Hepatocyte (in vitro differentiated cells): ENCODE results near the gene WEE2. TPM values are rescaled to one million over a fixed set of nuclear protein-coding genes. Genes with fewer than 3 reads are reported as not detected.

ENCODE experiments used
- DNase-seq: peaks from one replicate; pipeline ENCODE4 v3.0.0-alpha.2; 2016; ENCODE audit warnings: low spot score
- H2AFZ ChIP-seq: fragments of 200-600 bp; sonication (generic); 2 replicates; pipeline ENCODE4 v1.6.0; 2016; ENCODE audit warnings: antibody characterized with exemption, mild to moderate bottlenecking
- H3K27ac ChIP-seq: fragments of 200-600 bp; sonication (generic); 2 replicates; pipeline ENCODE4 v1.5.1; 2016; ENCODE audit warnings: mild to moderate bottlenecking
- H3K27me3 ChIP-seq: fragments of 200-600 bp; sonication (generic); 2 replicates; pipeline ENCODE4 v1.6.1; 2016
- H3K36me3 ChIP-seq: fragments of 200-600 bp; sonication (generic); replicated peaks from 2 replicates; pipeline ENCODE4 v1.5.1; 2016; ENCODE audit warnings: low read depth; ENCODE audit not compliant: insufficient read depth
- H3K4me1 ChIP-seq: fragments of 200-600 bp; sonication (generic); 2 replicates; pipeline ENCODE4 v1.5.1; 2016; ENCODE audit warnings: mild to moderate bottlenecking, moderate library complexity; ENCODE audit not compliant: insufficient read depth
- H3K4me2 ChIP-seq: fragments of 200-600 bp; sonication (generic); 2 replicates; pipeline ENCODE4 v1.6.0; 2016
- H3K4me3 ChIP-seq: fragments of 200-600 bp; sonication (generic); 2 replicates; pipeline ENCODE4 v1.5.1; 2016; ENCODE audit warnings: mild to moderate bottlenecking
- H3K79me2 ChIP-seq: fragments of 200-600 bp; sonication (generic); 2 replicates; pipeline ENCODE4 v1.6.0; 2017; ENCODE audit warnings: mild to moderate bottlenecking
- H3K9me2 ChIP-seq: fragments of 200-600 bp; sonication (generic); replicated peaks from 2 replicates; pipeline ENCODE4 v1.6.0; 2017; ENCODE audit warnings: mild to moderate bottlenecking; ENCODE audit not compliant: insufficient read depth
- H3K9me3 ChIP-seq: fragments of 200-600 bp; sonication (generic); 2 replicates; pipeline ENCODE4 v1.5.1; 2016; ENCODE audit warnings: low read depth, mild to moderate bottlenecking
- H4K20me1 ChIP-seq: fragments of 200-600 bp; sonication (generic); 2 replicates; pipeline ENCODE4 v1.6.0; 2016; ENCODE audit warnings: mild to moderate bottlenecking; ENCODE audit not compliant: insufficient read depth, poor library complexity, severe bottlenecking
- CTCF ChIP-seq: fragments of 200-600 bp; sonication (generic); IDR thresholded peaks from 2 replicates; pipeline ENCODE4 v1.5.1; 2016; ENCODE audit warnings: antibody characterized with exemption, mild to moderate bottlenecking; ENCODE audit not compliant: poor library complexity
- EZH2 ChIP-seq: fragments of 200-600 bp; sonication (generic); IDR thresholded peaks from 2 replicates; pipeline ENCODE4 v1.6.1; 2016; ENCODE audit warnings: antibody characterized with exemption, mild to moderate bottlenecking, borderline replicate concordance
- EZH2phosphoT487 ChIP-seq: fragments of 200-600 bp; sonication (generic); IDR thresholded peaks from one replicate; pipeline ENCODE4 v1.6.1; 2018; ENCODE audit warnings: antibody characterized with exemption, mild to moderate bottlenecking, low read depth, moderate library complexity; ENCODE audit not compliant: unreplicated experiment, severe bottlenecking
- WGBS: methylation state at CpG from one replicate; pipeline ENCODE4 v1.1.6; 2016; ENCODE audit warnings: low lambda C conversion rate; ENCODE audit errors: missing lambda C conversion rate; 5-methylcytosine and 5-hydroxymethylcytosine counted together
- polyA plus RNA-seq: library from polyadenylated mRNA; unstranded; fragments of >200 nt; fragmentation: Nextera tagmentation; extraction: Ambion mirVana; gene quantifications from 2 replicates; pipeline ENCODE4 v1.2.1, GENCODE V29; 2016
- total RNA-seq: library from RNA; depleted of rRNA; stranded (reverse); fragments of >200 nt; gene quantifications from 2 replicates; pipeline ENCODE4 v1.2.3, GENCODE V29; 2014

WEE2 gene
- total and polyA plus RNA-seq, 2 experiments from 2014 or later = 0.89 to 3.6 TPM

GRCh38 chr7:141685285-141686023 lies 22.7 kb upstream of the WEE2 start:
- Histone ChIP-seq H3K36me3 (no peaks in the 10 kb centered on the region), H3K4me2 (no peak overlapping the region), H3K9me2 (no peaks in the 10 kb centered on the region), H2AFZ (no peak overlapping the region), H3K27me3 (no peaks in the 10 kb centered on the region), H3K9me3 (no peaks in the 10 kb centered on the region), H3K4me3 (no peak overlapping the region), H4K20me1 (no peaks in the 10 kb centered on the region), H3K27ac (no peak overlapping the region), H3K4me1 (no peaks in the 10 kb centered on the region), H3K79me2 (peaks cover 29% of the 10 kb centered on the region)
- 97% methylated on average over 27 of the region's 27 CpGs for WGBS
- TF ChIP-seq CTCF (no peak), EZH2 (no peak), EZH2phosphoT487 (no peak)
- DNase-seq = no peak

GRCh38 chr7:141686074-141686473 lies 22.1 kb upstream of the WEE2 start:
- WGBS = 97% methylated on average over 3 of the region's 3 CpGs
- TF ChIP-seq EZH2 = no peak
- no peak for TF ChIP-seq CTCF
- no peak for TF ChIP-seq EZH2phosphoT487
- H3K27me3 ChIP-seq = no peaks in the 10 kb centered on the region

GRCh38 chr7:141686670-141687069 lies 21.5 kb upstream of the WEE2 start:
- Histone ChIP-seq H3K9me3 (no peaks in the 10 kb centered on the region), H3K4me1 (no peaks in the 10 kb centered on the region), H4K20me1 (no peaks in the 10 kb centered on the region), H3K36me3 (no peaks in the 10 kb centered on the region), H3K79me2 (peaks cover 41% of the 10 kb centered on the region), H3K9me2 (no peaks in the 10 kb centered on the region), H3K27ac (no peak overlapping the region), H3K4me3 (no peak overlapping the region), H3K27me3 (no peaks in the 10 kb centered on the region), H2AFZ (no peak overlapping the region), H3K4me2 (no peak overlapping the region)
- DNase-seq = no peak
- TF ChIP-seq EZH2phosphoT487 (no peak), EZH2 (no peak), CTCF (no peak)
- WGBS = 64% methylated on average over 6 of the region's 6 CpGs

More at GRCh38 chr7:141686074-141686473, 22.1 kb upstream of the WEE2 start:
- H3K36me3 ChIP-seq = no peaks in the 10 kb centered on the region
- no peak overlapping the region for H3K4me2 ChIP-seq
- H4K20me1 ChIP-seq = no peaks in the 10 kb centered on the region
- no peaks in the 10 kb centered on the region for H3K9me3 ChIP-seq
- no peak overlapping the region for H3K27ac ChIP-seq
- H3K9me2 ChIP-seq = no peaks in the 10 kb centered on the region
- H3K4me1 ChIP-seq = no peaks in the 10 kb centered on the region
- no peak for DNase-seq
- no peak overlapping the region for H2AFZ ChIP-seq
- peaks cover 35% of the 10 kb centered on the region for H3K79me2 ChIP-seq
- no peak overlapping the region for H3K4me3 ChIP-seq
